Globus pallidus (tissue), 1 donor: ENCODE results near the gene ARFGEF3.
"Not testable (repeated sequence)": the region's sequence is repeated elsewhere in the genome, so short reads cannot be mapped to it uniquely, and the experiment has no call there.

Source experiments
- DNase-seq: peaks from one replicate; pipeline ENCODE4 v3.0.0-alpha.2; 2015; ENCODE audit warnings: low spot score

ARFGEF3 gene

GRCh38 chr6:138272533-138273315 lies 111.0 kb downstream of the ARFGEF3 start:
- no peak for DNase-seq

- DNase-seq, result peak; percentile 40
Observed at GRCh38 chr6:138275976-138276375, 114.2 kb downstream of the ARFGEF3 start.

DNA sequence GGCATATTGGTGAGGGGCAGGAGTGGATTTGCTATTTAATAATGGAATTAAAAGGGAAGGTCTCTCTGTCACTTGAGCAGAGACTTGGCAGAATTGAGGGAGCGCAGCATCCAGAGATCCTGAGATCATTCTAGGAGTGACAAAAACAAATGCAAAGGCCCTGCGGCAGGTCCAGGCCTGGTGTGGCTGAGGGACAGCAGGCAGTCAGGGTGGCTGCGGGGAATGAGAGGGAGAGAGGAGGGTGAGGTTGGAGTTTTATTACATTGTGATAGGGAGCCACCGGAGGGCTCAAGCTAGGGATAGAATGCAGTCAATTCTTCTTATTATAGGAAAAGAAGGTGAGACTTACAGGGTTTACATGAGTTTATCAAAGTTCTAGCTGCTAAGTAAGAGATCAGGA lies 116.1 kb downstream of the ARFGEF3 start:
- no peak for DNase-seq

DNA sequence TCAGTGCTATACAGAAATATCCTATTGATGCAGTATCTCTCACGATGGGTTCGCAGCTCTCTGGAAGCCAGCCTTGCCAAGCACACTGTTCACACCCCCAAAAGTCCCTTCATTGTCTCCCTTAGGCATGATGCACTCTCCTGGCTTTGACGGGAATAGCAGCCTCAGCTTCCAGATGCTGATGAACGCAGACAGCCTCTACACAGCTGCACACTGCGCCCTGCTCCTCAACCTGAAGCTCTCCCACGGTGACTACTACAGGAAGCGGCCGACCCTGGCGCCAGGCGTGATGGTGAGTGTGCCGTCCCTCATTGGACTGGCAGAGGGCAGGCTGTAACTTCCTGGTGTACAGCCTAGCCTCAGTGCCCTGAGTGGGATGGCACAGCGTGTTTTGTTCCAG lies 116.6 kb downstream of the ARFGEF3 start:
- DNase-seq, result peak; percentile 74

- no peak for DNase-seq
Observed at GRCh38 chr6:138285800-138286199, 124.1 kb downstream of the ARFGEF3 start.

- DNase-seq, result no peak
Observed at GRCh38 chr6:138286698-138287097, 125.0 kb downstream of the ARFGEF3 start.

- DNase-seq, result no peak
Observed at GRCh38 chr6:138287144-138287955, 125.6 kb downstream of the ARFGEF3 start.

GRCh38 chr6:138288428-138289085 lies 126.8 kb downstream of the ARFGEF3 start:
- not testable (repeated sequence) for DNase-seq

DNA sequence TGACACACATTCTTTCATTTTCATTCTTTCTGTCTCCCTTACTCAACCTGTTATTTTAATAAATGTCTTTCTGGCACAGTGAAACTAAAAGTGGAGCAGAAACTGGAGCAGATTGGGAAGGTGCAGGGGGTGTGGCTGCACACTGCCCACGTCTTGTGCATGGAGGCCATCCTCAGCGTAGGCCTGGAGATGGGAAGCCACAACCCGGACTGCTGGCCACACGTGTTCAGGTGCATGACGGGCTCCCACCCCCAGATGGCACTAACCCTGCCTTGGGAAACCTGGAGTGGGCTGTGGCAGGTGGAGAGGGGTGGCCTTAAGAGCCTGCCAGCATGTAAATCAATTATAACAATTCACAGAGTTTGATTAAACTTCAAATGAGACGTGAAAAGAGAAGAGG lies 128.0 kb downstream of the ARFGEF3 start:
- no peak for DNase-seq

- no peak for DNase-seq
Observed at GRCh38 chr6:138290423-138290962, 128.8 kb downstream of the ARFGEF3 start.

- no peak for DNase-seq
Observed at GRCh38 chr6:138291036-138291848, 129.5 kb downstream of the ARFGEF3 start.

- no peak for DNase-seq
Observed at GRCh38 chr6:138291849-138292181, 130.1 kb downstream of the ARFGEF3 start.

- DNase-seq, result no peak
Observed at GRCh38 chr6:138292482-138292881, 130.7 kb downstream of the ARFGEF3 start.

GRCh38 chr6:138293428-138294395 lies 132.0 kb downstream of the ARFGEF3 start:
- no peak for DNase-seq

- DNase-seq, result no peak
Observed at GRCh38 chr6:138296381-138296780, 134.6 kb downstream of the ARFGEF3 start.

- no peak for DNase-seq
Observed at GRCh38 chr6:138296786-138297185, 135.0 kb downstream of the ARFGEF3 start.

GRCh38 chr6:138297761-138298298 lies 136.1 kb downstream of the ARFGEF3 start:
- no peak for DNase-seq

GRCh38 chr6:138300469-138300868 lies 138.7 kb downstream of the ARFGEF3 start:
- DNase-seq, result no peak

- DNase-seq, result no peak
Observed at GRCh38 chr6:138302554-138302953, 140.8 kb downstream of the ARFGEF3 start.

DNA sequence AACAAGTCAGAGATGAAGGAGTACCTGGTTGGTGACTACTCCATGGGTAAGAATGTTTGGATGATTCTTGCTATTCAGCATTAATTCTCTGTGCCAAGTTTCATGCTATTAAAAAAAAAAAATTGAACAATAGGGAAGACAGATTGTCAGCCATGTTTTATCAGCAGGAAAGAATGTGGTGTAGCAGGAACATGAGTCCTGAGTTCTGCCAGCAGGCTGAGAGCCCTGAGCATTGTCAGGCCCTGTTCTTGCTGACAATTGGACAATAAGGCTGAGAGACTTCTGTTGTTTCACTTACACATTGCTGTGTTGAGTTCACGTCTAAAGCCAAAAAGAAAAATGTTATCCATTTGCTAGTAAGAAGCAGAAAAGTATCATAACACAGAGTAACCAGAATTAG lies 145.6 kb downstream of the ARFGEF3 start:
- DNase-seq, result no peak
